SK-N-MC (cell line): ENCODE measurements around the gene DST.

Source experiments
- EZH2 ChIP-seq: fragments of 200-600 bp; sonication (generic); IDR thresholded peaks from one replicate; pipeline ENCODE4 v1.6.1; 2017; ENCODE audit warnings: antibody characterized with exemption
- POLR2AphosphoS5 ChIP-seq: IDR thresholded peaks from 2 replicates; pipeline ENCODE4 v1.6.1; 2012; ENCODE audit warnings: mild to moderate bottlenecking, low read depth, low read length, borderline replicate concordance

GRCh38 chr6:56570413-56571359 is 72.0 kb downstream of the DST start:
- TF ChIP-seq EZH2: no peak
- TF ChIP-seq POLR2AphosphoS5: no peak
